GM21360 (cell line): ENCODE measurements around the gene ZBED2.
"Not testable (repeated sequence)": the region's sequence is repeated elsewhere in the genome, so short reads cannot be mapped to it uniquely, and the experiment has no call there.

Source experiments
- ATAC-seq: cut with Tn5 transposase; IDR thresholded peaks from one replicate; pipeline ENCODE4 v1.9.1; 2021; ENCODE audit warnings: mild to moderate bottlenecking, moderate library complexity; ENCODE audit not compliant: unreplicated experiment

ZBED2 gene

GRCh38 chr3:111595232-111595631 is at the start of gene ZBED2:
Gene ZBED2, minus strand, starts transcription at chr3:111595346. Its CDS starts 1,145 bp downstream, at chr3:111594201.
- ATAC-seq: peak; percentile 69

GRCh38 chr3:111639316-111639715 is 44.2 kb upstream of the ZBED2 start:
- no peak for ATAC-seq

- ATAC-seq: no peak
These were observed 41.3 kb upstream of the ZBED2 start for GRCh38 chr3:111636366-111636885.

GRCh38 chr3:111635403-111635802 is 40.3 kb upstream of the ZBED2 start:
- no peak for ATAC-seq

GRCh38 chr3:111630638-111631037 is 35.5 kb upstream of the ZBED2 start:
- ATAC-seq: not testable (repeated sequence)

GRCh38 chr3:111629018-111629417 is 33.9 kb upstream of the ZBED2 start:
- not testable (repeated sequence) for ATAC-seq

- ATAC-seq: no peak
These were observed 31.9 kb upstream of the ZBED2 start for GRCh38 chr3:111627092-111627491.

GRCh38 chr3:111621535-111621934 is 26.4 kb upstream of the ZBED2 start:
- ATAC-seq: no peak

- no peak for ATAC-seq
These were observed 24.7 kb upstream of the ZBED2 start for GRCh38 chr3:111619833-111620232.

- ATAC-seq: no peak
These were observed 23.8 kb upstream of the ZBED2 start for GRCh38 chr3:111618945-111619344.

- ATAC-seq: no peak
These were observed 22.9 kb upstream of the ZBED2 start for GRCh38 chr3:111617912-111618601.

- ATAC-seq: no peak
These were observed 22.3 kb upstream of the ZBED2 start for GRCh38 chr3:111617406-111617805.

GRCh38 chr3:111616417-111617105 is 21.4 kb upstream of the ZBED2 start:
- ATAC-seq: peak; percentile 83

GRCh38 chr3:111615880-111616279 is 20.7 kb upstream of the ZBED2 start:
- ATAC-seq: no peak

- no peak for ATAC-seq
These were observed 18.1 kb upstream of the ZBED2 start for GRCh38 chr3:111613294-111613693.

GRCh38 chr3:111610612-111611054 is 15.5 kb upstream of the ZBED2 start:
- peak; percentile 20 for ATAC-seq

- peak; percentile 94 for ATAC-seq
These were observed 15.0 kb upstream of the ZBED2 start for GRCh38 chr3:111610189-111610588.

GRCh38 chr3:111609700-111610099 is 14.6 kb upstream of the ZBED2 start:
- ATAC-seq: no peak

- no peak for ATAC-seq
These were observed 13.2 kb upstream of the ZBED2 start for GRCh38 chr3:111608383-111608782.

GRCh38 chr3:111607240-111607920 is 12.2 kb upstream of the ZBED2 start:
- no peak for ATAC-seq

GRCh38 chr3:111605493-111605892 is 10.3 kb upstream of the ZBED2 start:
- ATAC-seq: no peak

GRCh38 chr3:111605018-111605417 is 9.9 kb upstream of the ZBED2 start:
- ATAC-seq: no peak
